GM21515 (cell line): Measurements from ENCODE around the gene SCLY.

Experiments used
- ATAC-seq: cut with Tn5 transposase; IDR thresholded peaks from one replicate; pipeline ENCODE4 v1.9.1; 2021; ENCODE audit not compliant: unreplicated experiment

SCLY gene

DNA sequence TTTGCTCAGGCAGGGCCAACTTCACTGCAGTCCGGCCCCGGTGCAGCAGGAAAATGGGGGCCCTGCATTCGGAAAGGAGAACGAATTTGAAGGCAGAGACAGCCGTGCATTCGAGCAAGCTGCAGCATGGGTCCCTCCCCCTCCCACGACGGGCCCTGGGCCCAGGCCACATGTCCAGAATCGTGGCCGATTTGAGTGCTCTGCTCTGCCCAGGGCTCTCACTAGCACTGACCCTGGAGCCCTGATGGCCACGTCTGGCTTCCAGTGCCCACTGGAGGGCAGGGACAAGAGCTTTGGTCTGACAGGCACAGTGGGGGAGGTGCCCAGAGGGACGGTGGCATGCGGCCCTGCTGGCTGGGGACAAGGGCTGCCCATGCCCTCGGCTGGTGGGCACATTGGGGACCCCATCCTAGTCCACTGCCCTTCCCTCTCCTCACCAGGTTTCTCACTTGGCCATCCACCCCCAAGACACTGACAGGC, 63.2 kb downstream of the SCLY start:
- no peak for ATAC-seq

DNA sequence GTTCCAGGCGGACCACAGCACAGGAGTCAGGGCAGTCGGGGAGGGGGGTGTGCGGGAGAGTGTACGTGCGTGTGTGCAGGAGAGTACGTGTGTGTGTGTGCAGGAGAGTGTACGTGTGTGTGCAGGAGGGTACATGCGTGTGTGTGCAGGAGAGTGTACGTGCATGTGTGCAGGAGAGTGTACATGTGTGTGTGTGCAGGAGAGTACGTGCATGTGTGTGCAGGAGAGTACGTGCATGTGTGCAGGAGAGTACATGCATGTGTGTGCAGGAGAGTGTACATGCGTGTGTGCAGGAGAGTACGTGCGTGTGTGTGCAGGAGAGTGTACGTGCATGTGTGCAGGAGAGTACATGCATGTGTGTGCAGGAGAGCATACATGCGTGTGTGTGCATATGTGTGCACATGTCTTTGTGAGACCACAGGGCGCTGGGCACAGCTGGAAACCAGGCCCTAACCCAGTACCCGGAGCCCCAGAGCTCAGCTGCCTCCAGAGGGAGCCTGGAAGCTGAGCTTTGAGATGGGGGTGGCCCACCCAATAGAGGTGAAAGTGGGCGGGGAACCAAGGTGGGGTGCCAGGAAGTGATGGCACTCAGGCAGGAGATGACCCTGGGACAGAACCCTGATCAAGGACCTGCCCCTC, 63.8 kb downstream of the SCLY start:
- no peak for ATAC-seq

DNA sequence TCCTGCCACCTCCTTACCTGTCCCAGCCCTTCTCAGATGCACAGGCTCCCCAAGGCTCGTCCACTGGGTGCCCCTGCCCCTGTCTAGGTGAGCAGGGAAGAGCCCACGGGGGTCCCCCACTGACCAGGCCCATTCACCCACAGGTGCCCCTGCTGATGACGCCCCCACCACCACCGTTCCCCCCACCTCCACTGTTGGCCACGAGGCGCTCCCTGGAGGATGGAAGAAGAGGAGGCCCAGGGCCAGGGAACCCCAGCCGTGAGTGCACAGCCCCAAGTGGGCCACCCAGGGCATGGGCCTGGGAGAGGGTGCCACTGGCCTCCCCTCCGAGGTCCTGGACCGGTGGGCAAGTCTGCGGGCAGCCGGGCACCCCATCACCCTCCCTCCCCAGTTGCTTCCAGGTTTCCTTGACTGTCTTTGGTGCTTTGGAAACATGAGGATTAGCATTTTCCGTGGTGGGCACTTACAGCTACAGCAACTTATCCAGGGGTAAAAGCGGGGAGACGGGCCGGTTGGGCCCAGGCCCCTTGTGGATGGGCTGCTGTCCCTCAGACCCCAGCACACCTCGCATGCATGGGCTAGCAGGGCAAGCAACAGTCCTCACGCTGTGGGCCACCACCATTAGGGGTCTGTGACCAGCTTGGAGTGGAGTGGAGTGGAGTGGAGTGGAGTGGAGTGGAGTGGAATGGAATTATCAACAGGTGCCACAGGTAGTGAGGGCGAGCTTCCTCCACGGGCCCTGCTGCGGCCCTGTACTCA, 64.5 kb downstream of the SCLY start:
- no peak for ATAC-seq

DNA sequence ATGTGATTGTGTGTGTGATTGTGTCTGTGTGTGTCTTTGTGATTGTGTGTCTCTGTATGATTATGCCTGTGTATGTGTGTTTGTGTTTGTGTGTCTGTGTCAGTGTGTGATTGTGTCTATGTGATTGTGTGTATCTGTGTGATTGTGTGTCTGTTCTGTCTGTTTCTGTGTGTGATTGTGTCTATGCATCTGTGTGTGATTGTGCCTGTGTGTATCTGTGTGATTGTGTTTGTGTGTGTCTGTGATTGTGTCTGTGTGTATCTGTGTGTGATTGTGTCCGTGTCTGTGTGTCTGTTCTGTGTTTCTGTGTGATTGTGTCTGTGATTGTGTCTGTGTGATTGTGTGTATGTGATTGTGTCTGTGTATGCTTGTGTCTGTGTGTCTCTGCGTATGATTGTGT, 65.5 kb downstream of the SCLY start:
- no peak for ATAC-seq

DNA sequence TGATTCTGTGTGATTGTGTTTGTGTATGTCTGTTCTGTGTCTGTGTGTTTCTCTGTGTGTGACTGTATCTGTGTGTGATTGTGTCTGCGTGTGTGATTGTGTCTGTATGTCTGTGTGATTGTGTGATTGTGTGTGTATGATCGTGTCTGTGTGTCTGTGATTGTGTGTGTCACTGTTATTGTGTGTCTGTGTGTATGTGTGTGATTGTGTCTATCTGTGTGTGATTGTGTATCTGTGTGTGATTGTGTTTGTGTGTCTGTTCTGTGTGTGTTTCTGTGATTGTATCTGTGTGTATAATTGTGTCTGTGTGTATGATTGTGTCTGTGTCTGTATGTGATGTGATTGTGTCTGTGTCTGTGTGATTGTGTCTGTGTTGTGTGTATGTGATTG, 66.0 kb downstream of the SCLY start:
- ATAC-seq: no peak

DNA sequence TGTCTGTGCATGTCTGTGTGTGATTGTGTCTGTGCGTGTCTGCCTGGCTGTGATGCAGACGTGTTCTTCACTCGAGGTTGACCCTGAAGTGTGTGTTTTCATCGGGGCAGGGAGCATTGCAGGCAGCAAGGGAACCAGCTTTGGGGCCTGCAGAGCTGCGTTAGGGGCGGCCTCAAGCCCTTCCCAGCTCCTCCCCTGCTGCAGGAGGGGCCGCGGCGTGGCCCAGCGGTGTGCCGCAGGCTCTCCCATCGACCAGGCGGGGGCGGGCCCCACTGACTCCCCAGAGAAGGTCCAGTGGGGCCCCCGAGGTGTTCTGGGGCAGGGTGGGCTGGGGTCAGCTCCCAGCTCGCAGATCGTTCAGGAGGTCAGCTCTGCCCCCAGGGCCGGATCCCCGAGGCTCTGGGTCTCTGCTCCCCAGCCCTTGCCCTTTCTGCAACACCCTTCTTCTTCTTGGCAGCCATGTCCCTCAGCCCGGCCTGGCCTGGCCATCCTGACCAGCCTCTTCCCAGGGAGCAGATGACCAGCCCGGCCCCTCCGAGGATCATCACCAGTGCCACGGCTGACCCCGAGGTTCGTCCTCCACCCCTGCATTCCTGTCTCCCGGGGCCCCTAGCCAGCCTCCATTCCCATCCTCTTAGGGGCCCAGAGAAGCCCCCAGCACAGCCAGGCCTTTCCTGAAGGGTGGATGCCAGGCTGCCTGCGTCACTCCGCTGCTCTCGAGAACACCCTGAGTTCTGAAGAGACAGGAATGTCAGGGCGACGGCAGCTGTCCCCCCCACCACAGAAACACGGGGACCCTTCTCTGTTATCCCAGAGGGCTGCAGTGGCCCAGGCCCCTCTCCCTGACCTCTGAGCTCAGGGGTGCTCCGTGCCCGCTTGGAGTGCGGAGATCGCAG, 66.6 kb downstream of the SCLY start:
- no peak for ATAC-seq

DNA sequence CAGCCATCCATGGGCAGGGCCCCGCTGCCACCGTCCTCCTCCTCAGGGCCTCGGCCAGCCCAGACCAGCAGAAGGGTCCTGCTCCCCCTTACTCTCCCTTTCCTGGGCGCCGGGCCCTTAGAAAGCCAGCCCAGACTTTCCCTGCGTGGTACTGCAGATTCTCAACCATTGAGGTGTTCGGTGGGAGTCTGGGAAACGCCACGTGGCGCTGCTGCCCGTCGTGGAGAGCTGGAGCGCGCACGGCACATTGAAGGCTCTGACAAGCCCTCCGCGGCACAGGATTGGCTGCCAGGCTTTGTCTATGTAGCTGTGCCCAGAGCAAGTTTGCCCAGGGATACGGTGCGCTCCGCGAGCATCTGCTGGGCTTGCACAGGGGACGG, 67.2 kb downstream of the SCLY start:
- no peak for ATAC-seq

DNA sequence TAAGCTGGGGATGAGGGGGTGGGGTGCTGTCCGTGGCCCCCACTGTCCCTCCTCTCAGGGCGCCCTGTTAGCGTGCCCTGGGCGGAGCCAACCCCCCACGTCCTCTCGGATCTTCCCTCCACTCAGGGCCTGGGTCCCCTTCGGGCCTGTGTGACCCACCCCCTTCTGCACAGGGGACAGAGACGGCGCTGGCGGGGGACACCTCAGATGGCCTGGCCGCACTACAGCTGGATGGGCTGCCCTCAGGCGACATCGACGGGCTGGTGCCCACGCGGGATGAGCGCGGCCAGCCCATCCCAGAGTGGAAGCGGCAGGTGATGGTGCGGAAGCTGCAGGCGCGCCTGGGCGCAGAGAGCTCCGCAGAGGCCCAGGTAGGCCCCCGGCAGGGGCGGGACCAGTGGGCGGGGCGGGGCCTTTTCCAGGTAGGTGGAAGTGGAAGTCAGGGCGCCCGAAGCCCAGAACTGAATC, 67.8 kb downstream of the SCLY start:
- ATAC-seq: no peak

DNA sequence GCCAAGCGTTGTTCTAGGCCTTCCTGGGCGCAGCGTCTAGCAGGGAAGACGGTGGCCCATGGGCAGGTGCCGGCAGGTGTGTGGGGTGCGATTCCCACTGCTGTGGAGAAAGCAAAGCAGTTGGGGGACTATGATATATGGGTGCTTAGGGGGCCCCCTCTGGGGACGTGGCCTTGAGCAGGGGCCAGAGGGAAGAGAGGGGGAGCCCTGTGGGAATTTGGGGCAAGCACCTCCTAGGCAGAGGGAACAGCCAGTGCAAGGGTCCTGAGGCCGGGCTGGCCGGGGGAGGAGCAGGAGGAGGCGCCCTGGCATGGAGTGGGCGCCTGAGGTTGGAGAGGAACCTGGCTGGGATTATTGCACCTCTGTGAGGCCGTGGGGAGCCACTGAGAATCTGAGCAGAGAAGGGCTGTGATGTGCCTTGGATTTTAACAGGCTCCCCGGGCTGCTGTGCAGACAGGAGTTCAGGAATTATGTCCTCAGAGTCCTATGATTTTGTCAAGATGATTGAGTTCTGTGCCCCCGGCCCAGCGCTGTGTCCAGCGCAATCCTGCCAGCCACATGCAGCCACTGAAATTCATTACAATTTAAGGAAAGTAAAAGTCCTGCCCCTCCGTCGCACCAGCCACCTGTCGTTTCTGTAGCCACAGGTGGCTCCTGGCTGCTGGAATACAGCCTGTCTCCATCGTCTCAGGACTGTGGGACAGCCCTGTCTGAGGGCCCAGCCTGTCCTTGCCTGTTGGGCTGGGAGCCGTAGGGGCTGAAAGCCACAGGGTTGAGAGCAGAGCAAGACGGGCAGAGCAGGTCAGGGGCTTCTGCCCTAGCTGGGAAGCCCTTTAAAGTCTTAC, 68.6 kb downstream of the SCLY start:
- no peak for ATAC-seq

DNA sequence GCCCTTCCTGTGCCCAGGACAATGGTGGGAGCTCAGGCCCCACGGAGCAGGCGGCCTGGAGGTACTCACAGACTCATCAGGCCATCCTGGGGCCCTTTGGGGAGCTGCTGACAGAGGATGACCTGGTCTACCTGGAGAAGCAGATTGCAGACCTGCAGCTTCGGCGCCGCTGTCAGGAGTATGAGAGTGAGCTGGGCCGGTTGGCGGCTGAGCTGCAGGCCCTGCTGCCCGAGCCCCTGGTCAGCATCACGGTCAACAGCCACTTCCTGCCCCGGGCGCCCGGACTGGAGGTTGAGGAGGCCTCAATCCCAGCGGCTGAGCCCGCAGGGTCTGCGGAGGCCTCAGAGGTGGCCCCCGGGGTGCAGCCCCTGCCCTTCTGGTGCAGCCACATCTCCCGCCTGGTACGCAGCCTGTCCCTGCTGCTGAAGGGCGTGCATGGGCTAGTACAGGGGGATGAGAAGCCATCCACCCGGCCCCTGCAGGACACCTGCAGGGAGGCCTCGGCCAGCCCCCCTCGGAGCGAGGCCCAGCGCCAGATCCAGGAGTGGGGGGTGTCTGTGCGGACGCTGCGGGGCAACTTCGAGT, 69.4 kb downstream of the SCLY start:
- ATAC-seq: no peak

DNA sequence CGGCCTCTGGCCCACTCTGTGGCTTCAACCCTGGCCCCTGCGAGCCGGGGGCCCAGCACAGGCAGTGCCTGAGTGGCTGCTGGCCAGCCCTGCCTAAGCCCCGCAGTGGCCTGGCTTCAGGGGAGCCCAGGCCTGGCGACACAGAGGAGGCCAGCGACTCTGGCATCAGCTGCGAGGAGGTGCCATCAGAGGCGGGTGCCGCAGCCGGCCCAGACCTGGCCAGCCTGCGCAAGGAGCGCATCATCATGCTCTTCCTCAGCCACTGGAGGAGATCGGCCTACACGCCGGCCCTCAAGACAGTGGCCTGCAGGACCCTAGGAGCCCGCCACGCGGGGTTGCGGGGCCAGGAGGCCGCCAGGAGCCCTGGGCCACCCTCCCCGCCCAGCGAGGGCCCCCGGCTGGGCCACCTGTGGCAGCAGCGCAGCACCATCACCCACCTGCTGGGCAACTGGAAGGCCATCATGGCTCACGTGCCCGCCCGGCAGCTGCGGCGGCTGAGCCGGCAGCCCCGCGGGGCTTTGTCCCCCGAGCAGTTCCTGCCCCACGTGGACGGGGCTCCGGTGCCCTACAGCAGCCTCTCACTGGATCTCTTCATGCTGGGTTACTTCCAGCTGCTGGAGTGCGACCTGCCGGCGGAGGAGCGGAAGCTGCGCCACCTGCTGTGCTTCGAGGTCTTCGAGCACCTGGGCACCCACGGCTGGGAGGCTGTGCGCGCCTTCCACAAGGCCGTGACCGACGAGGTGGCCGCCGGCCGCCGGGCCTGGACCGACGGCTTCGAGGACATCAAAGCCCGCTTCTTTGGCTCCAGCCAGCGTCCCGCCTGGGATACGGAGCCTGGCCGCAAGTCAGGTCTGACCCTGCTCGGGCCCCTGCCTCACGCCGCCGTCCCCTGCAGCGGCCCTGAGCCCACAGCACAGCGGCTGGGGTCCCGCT, 70.2 kb downstream of the SCLY start:
- ATAC-seq: no peak

DNA sequence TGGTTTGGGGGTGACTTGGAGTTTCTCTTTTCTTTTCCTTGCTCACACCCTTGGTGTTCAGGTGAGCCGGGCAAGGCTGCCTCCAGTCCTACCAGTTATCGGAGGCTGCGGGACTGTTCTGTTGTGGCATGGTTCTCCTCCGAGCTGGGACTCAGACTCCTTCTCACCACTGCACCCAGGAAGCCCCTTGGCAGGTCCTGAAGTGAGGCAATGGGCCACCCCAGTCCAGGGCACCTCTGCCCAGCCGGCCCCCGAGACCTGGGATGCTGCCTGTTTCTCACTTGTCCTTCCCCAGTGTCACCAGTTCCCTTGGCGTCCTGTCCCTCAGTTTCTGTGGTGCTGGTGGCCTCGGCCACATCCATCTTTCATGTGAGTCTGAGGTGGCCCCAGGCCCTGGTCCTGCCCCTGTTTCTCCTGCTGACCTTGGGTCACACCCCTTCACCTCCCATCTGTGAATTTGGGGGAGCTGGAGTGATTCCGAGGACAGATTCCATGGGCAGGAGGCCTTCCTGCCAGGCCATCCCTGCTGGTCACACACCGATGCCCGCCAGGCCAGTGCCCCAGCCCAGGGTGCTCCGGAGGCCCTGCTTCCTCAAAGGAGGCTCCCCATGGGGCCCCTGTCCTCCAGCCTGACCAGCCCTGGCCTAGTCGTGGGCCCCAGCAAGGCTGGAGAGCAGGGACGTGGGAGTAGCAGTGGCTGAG, 71.1 kb downstream of the SCLY start:
- ATAC-seq: no peak

DNA sequence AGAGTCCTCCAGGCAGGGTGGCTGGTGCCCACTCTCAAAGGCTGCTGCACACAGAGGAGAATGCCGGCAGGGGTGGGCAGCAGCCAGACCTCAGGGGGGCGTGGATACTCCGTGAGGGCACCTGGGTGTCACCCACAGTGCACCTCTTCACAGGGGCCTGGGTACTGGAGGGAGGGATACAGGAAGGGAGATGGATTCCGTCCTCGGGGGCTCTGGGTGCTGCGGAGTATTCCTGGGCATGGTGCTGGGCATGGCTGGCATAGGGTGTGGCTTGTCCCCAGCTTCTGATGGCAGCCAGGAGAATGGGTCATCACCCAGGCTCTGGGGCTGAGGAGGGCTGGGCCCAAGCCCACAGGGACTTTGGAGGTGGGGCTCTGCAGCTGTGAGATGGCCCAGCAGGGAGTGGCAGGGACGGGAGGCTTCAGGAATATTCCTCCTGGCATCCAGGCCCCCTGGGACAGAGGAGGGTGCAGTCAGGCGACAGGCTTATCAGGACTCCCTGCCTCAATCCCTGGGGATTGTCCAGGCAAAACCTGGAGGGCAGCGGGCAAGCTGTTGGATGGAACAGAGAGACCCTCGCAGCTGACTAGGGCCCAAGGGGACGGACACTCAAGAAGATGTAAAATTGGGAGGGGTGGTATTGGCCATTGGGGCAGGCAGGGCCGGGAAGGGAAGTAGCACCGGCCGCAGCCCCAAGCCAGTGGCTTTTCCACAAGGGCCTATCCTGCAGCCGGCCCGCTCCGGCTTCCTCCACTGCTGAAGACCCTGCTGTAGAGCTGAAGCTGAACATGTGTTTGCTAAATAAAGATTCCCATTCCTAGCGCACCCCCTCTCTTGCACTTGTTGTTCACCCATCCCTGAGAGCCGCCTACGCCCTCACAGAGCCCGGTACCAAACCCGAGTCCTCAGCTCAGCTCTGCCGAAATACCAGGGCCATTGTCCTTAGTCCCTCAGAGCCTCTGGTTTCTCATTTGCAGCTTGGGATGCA, 72.0 kb downstream of the SCLY start:
- ATAC-seq: no peak

DNA sequence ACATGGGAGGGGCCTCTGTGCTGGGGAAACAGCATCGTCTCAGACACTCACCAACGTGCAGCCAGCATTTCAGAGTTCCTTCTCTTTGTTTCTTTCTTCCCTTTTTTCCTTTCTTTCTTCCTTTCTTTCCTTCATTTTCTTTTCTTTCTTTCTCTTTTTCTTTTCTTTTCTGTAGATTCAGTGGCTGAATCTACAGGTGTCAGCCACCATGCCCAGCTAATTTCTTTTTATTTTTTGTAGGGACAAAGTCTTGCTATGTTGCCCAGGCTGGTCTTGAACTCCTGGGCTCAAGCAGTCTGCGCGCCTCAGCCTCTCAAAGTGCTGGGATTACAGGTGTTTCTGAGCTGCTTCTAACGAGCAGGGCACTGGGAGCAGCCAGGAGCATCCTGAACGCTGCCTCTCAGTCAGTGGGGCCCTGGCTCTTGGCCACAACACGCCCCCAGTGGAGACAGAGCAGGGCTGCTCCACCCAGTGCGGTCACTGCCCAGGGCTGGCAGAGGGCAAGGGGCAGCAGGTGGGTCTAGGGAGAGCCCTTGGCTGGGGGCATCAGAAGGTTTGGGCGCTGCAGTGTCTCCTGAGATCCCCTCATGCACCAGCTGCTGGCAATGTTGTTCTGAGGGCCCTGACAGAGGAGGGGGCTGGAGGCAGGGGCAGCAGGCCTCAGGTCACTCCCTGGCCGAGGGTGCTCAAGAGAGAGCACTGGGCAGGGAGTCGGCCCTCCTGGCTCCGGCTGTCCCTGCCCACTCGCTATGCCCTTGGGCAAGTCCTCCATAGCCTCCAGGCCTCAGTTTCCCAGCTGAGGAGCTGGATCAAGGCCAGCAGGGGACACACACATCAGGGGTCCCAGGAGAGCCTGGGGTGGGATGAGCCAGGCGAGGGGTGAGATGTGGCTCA, 72.9 kb downstream of the SCLY start:
- no peak for ATAC-seq

DNA sequence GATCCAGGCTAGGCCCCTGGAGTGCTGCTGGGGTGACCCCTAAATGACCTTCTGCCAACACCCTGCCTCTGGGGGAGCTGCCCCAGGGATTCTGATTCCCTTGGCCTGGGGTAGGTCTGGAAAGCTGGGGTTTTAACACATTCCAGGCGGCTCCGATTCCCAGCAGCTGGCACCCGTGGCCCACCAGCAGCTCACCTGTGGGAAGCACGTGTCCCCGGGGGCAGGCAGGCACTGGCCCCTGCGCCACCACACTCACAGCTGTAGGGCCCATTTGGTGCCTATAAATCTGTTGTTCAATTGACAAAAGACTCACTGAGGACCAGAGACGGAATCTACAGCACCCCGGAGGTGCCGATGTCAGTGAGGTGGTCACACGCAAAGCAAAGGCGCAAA, 73.6 kb downstream of the SCLY start:
- no peak for ATAC-seq

DNA sequence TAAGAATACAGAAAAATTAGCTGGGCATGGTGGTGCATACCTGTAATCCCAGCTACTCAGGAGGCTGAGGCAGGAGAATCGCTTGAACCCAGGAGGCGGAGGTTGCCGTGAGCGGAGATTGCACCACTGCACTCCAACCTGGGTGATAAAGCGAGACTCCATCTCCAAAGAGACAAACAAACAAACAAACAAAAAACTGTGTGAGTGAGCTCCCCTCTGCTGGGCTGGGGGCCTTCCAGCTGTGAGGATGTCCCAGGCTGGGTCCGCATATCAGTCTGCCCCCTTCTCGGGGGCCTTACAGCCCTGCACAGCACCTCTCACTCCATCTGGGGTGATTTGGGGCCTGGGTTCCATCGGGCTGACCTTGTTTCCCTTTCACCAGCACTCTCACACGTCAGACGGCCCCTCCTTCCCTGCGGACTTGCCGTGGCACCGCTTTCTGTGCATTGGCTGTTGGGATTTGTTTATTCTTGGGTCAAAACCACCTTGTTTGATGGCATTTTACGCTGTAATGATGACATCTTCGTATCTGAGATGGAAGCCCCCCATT, 74.9 kb downstream of the SCLY start:
- ATAC-seq: no peak
